Natural killer cell (primary cell): ENCODE measurements around the gene KRTAP13-4. TPM values are rescaled to one million over a fixed set of nuclear protein-coding genes. Genes with fewer than 3 reads are reported as not detected.

Experiments
- ATAC-seq, 3 donors: fragments of 150-1000 bp in 2 of 3; fragments of 200-7000 bp in 1 of 3; cut with Tn5 transposase; 1 replicate in 1 of 3; 2 replicates in 2 of 3; pipeline ENCODE4 v1.10.0; 2021; ENCODE audit warnings: mild to moderate bottlenecking in 2 of 3, moderate library complexity in 2 of 3
- DNase-seq, 2 donors: peaks; one replicate each; pipeline versions ENCODE4 v3.0.0 to v3.0.0-alpha.2; 2013 to 2021; ENCODE audit warnings: mixed read lengths in 1 of 2
- H3K27ac ChIP-seq: one replicate; pipeline ENCODE4 v1.5.1; 2013; ENCODE audit warnings: mild to moderate bottlenecking, low read length
- H3K27me3 ChIP-seq: one replicate; pipeline ENCODE4 v1.6.1; 2013; ENCODE audit warnings: low read length; ENCODE audit not compliant: control insufficient read depth, insufficient read depth
- H3K36me3 ChIP-seq: one replicate; pipeline ENCODE4 v1.6.1; 2013; ENCODE audit warnings: low read length; ENCODE audit not compliant: control insufficient read depth, insufficient read depth
- H3K4me1 ChIP-seq: one replicate; pipeline ENCODE4 v1.6.1; 2013; ENCODE audit warnings: low read length; ENCODE audit not compliant: control insufficient read depth, insufficient read depth
- H3K4me3 ChIP-seq: one replicate; pipeline ENCODE4 v1.5.1; 2013; ENCODE audit warnings: low read length
- H3K9me3 ChIP-seq: one replicate; pipeline ENCODE4 v1.6.1; 2013; ENCODE audit warnings: low read length; ENCODE audit not compliant: control insufficient read depth, insufficient read depth
- H3K27ac Mint-ChIP-seq, 2 donors: one replicate each; pipeline ENCODE4 v1.8.0; 2022; ENCODE audit warnings: mild to moderate bottlenecking in 2 of 2, mixed read lengths in 2 of 2, moderate library complexity in 1 of 2
- H3K27me3 Mint-ChIP-seq, 2 donors: one replicate each; pipeline ENCODE4 v1.8.0; 2022; ENCODE audit warnings: low read depth in 2 of 2, mixed read lengths in 2 of 2
- H3K36me3 Mint-ChIP-seq: one replicate; pipeline ENCODE4 v1.8.0; 2022; ENCODE audit warnings: mixed read lengths
- H3K4me1 Mint-ChIP-seq, 2 donors: one replicate each; pipeline ENCODE4 v1.8.0; 2022; ENCODE audit warnings: mixed read lengths in 2 of 2
- H3K4me3 Mint-ChIP-seq: one replicate; pipeline ENCODE4 v1.8.0; 2022; ENCODE audit warnings: mild to moderate bottlenecking, moderate library complexity, mixed read lengths
- H3K9me3 Mint-ChIP-seq, 2 donors: one replicate each; pipeline ENCODE4 v1.8.0; 2022; ENCODE audit warnings: mixed read lengths in 2 of 2
- WGBS: methylation state at CpG from one replicate; pipeline ENCODE4 v1.1.7; 2013; ENCODE audit warnings: missing lambda C conversion rate; ENCODE audit not compliant: insufficient coverage; 5-methylcytosine and 5-hydroxymethylcytosine counted together
- intact Hi-C: fragments of 100-400 bp; cut with micrococcal nuclease; formaldehyde crosslinking; loops from one replicate; pipeline ENCODE4 v1.14.2; 2022
- total RNA-seq, 4 donors: library from RNA; stranded (reverse); fragments of 120-200 nt in 1 of 4; gene quantifications; one replicate each; pipeline versions ENCODE4 v1.2.3 to v1.2.4, GENCODE V29; 2013 to 2022
- TF ChIP-seq, protein P1 (sequence below): fragments of 200-600 bp; IDR thresholded peaks from one replicate; pipeline ENCODE4 v1.8.0; 2022; ENCODE audit warnings: antibody characterized with exemption

The KRTAP13-4 gene
- total RNA-seq, 3 donors from 2014 or later (not counting 1 experiment from before 2014, with no cell fraction given) = not detected

DNA sequence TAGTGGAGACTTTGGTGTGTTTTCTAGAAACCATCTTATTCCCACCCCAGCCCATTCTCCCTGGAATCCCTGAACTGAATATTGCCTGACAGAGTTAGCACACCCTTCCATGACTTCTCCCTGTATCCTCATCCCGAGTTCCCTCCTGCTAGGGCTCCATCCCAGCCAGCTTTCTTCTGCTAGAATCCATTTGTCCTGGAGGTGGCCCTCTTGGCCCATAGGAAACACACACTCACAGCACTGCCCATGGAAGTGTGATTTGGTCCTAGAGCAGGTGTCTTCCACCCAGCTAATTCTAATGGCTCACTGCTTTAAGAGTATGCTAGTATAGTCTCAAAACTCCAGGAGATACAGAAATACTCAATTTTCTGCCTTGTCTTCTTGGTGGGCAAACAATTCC is 14.2 kb downstream of the KRTAP13-4 start:
- no peak overlapping the region for H3K4me3 Mint-ChIP-seq

DNA sequence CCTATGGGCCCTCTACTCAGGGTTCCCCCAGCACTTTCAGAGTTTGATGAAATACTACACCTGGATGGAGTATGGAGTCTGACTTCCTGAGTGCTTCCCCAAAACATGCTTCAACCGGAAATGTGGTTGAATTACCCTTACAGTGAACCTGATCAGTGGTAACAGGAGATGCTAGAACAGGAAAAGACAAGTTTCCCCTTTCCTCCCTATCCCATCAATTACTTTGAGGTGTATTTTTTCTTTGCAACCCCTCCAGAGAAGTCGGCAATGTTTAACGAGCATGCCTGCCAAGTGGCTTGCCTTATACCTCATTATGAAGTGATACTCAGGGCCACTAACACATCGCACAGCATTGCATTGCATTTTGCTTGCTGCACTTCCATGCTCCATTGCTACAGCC is 17.0 kb downstream of the KRTAP13-4 start:
- WGBS = 5% methylated on average over 4 of the region's 4 CpGs
- Mint-ChIP-seq H3K36me3 (no peaks in the 10 kb centered on the region), H3K27ac (no peak overlapping the region), H3K9me3 (peaks cover 0 to 4% of the 10 kb centered on the region in 2 donors), H3K4me3 (no peak overlapping the region), H3K27me3 (no peaks in the 10 kb centered on the region), H3K4me1 (no peaks in the 10 kb centered on the region)
- ATAC-seq (no peak), DNase-seq (no peak)
- H3K4me1 ChIP-seq = no peaks in the 10 kb centered on the region
- no peaks in the 10 kb centered on the region for H3K9me3 ChIP-seq
- TF ChIP-seq, protein P1, sequence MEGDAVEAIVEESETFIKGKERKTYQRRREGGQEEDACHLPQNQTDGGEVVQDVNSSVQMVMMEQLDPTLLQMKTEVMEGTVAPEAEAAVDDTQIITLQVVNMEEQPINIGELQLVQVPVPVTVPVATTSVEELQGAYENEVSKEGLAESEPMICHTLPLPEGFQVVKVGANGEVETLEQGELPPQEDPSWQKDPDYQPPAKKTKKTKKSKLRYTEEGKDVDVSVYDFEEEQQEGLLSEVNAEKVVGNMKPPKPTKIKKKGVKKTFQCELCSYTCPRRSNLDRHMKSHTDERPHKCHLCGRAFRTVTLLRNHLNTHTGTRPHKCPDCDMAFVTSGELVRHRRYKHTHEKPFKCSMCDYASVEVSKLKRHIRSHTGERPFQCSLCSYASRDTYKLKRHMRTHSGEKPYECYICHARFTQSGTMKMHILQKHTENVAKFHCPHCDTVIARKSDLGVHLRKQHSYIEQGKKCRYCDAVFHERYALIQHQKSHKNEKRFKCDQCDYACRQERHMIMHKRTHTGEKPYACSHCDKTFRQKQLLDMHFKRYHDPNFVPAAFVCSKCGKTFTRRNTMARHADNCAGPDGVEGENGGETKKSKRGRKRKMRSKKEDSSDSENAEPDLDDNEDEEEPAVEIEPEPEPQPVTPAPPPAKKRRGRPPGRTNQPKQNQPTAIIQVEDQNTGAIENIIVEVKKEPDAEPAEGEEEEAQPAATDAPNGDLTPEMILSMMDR = no peak
- intact Hi-C loops = no loop called here
- no peaks in the 10 kb centered on the region for H3K36me3 ChIP-seq
- H3K27me3 ChIP-seq = no peaks in the 10 kb centered on the region
- no peak overlapping the region for H3K4me3 ChIP-seq
- H3K27ac ChIP-seq = no peak overlapping the region

More for the DNA sequence above, 14.2 kb downstream of the KRTAP13-4 start:
- Mint-ChIP-seq H3K36me3 (no peaks in the 10 kb centered on the region), H3K9me3 (peaks cover 5% of the 10 kb centered on the region in 2 donors), H3K27me3 (no peaks in the 10 kb centered on the region), H3K4me1 (no peaks in the 10 kb centered on the region), H3K27ac (no peak overlapping the region)
- Histone ChIP-seq H3K27ac (no peak overlapping the region), H3K4me1 (no peaks in the 10 kb centered on the region), H3K36me3 (no peaks in the 10 kb centered on the region), H3K4me3 (no peak overlapping the region), H3K9me3 (no peaks in the 10 kb centered on the region), H3K27me3 (no peaks in the 10 kb centered on the region)
- intact Hi-C loops = no loop called here
- TF ChIP-seq, protein P1 = no peak
- 73% methylated on average over 1 of the region's 1 CpG for WGBS
- ATAC-seq (no peak), DNase-seq (no peak)

DNA sequence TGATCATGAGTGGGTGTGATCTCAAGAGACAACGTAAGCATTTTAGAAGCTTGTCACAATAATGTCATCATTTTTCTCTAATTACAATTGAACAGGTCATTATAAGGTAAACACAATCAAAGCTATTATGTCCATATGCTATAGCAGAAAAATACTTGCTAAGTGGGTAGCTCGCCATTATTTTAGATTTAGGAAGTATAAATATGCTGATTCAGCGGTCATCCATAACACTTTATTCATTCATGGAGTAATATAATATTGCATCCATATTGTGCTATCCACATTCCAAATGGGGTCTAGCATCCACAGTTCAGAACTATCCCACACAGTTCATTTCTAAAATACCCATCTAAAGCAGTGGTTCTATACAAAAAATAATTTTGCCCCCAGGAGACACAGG is 18.5 kb downstream of the KRTAP13-4 start:
- no peak for DNase-seq
- H3K36me3 ChIP-seq = no peaks in the 10 kb centered on the region
- Mint-ChIP-seq H3K9me3 (peaks cover 0 to 2% of the 10 kb centered on the region in 2 donors), H3K4me3 (no peak overlapping the region), H3K27ac (no peak overlapping the region), H3K27me3 (no peaks in the 10 kb centered on the region), H3K4me1 (no peaks in the 10 kb centered on the region), H3K36me3 (no peaks in the 10 kb centered on the region)
- intact Hi-C loops = no loop called here
- H3K27ac ChIP-seq = no peak overlapping the region
- no peak for ATAC-seq
- H3K9me3 ChIP-seq = no peaks in the 10 kb centered on the region
- no peaks in the 10 kb centered on the region for H3K27me3 ChIP-seq
- TF ChIP-seq, protein P1 = no peak
- WGBS = no CpG with 5 or more reads among the region's 3 CpGs
- no peaks in the 10 kb centered on the region for H3K4me1 ChIP-seq
- no peak overlapping the region for H3K4me3 ChIP-seq

DNA sequence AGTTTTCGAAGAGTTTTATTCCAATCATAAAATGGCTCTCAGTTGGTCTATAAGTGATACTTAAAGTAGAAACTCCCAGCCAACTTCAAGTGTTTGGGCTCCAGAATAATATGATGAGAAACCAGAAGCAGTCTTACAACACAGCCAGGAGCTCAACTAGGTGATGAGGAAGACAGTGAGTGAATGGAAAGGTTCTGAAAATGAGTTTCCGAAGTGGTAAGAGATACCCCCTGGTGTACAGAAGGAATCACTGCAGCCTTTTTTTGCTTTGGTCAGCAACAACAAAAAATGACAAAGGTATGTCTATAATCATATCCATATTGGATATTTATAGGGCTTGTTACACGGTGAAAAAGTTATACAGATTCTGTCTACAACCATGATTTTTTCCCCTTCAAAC is 33.7 kb downstream of the KRTAP13-4 start:
- H3K9me3 Mint-ChIP-seq = peaks cover 0 to 4% of the 10 kb centered on the region in 2 donors
- Histone ChIP-seq H3K4me1 (no peaks in the 10 kb centered on the region), H3K9me3 (no peaks in the 10 kb centered on the region), H3K27ac (no peak overlapping the region), H3K27me3 (no peaks in the 10 kb centered on the region), H3K36me3 (no peaks in the 10 kb centered on the region), H3K4me3 (no peak overlapping the region)
- no peaks in the 10 kb centered on the region for H3K27me3 Mint-ChIP-seq
- TF ChIP-seq, protein P1 = no peak
- WGBS = 7% methylated on average over 1 of the region's 3 CpGs
- DNase-seq = no peak
- H3K27ac Mint-ChIP-seq = no peak overlapping the region
- H3K4me1 Mint-ChIP-seq = no peaks in the 10 kb centered on the region
- no peak overlapping the region for H3K4me3 Mint-ChIP-seq
- no peaks in the 10 kb centered on the region for H3K36me3 Mint-ChIP-seq
- intact Hi-C loops = no loop called here
- no peak for ATAC-seq
